H9 (cell line): ENCODE measurements around the gene GRIK4. TPM values are rescaled to one million over a fixed set of nuclear protein-coding genes. Genes with fewer than 3 reads are reported as not detected.

ENCODE experiments used
- DNase-seq: peaks from one replicate; pipeline ENCODE4 v3.0.0-alpha.2; 2017
- H2AFZ ChIP-seq: one replicate; pipeline ENCODE4 v1.6.1; 2013; ENCODE audit warnings: mild to moderate bottlenecking, low read length, control low read depth, moderate library complexity
- H2AK5ac ChIP-seq: 2 replicates; pipeline ENCODE4 v1.6.1; 2013; ENCODE audit warnings: low read length, control low read depth, mixed read lengths; ENCODE audit not compliant: insufficient read length
- H2BK120ac ChIP-seq: one replicate; pipeline ENCODE4 v1.6.1; 2013; ENCODE audit warnings: low read depth, mild to moderate bottlenecking, low read length, control low read depth, inconsistent platforms; ENCODE audit not compliant: poor library complexity, severe bottlenecking
- H2BK12ac ChIP-seq: 2 replicates; pipeline ENCODE4 v1.6.1; 2013; ENCODE audit warnings: low read length, control low read depth, mixed read lengths, low read depth; ENCODE audit not compliant: insufficient read length
- H2BK15ac ChIP-seq: 2 replicates; pipeline ENCODE4 v1.6.1; 2013; ENCODE audit warnings: low read depth, low read length, control low read depth
- H2BK20ac ChIP-seq: one replicate; pipeline ENCODE4 v1.6.1; 2013; ENCODE audit warnings: low read depth, mild to moderate bottlenecking, low read length, control low read depth, inconsistent platforms; ENCODE audit not compliant: poor library complexity, severe bottlenecking
- H2BK5ac ChIP-seq: 2 replicates; pipeline ENCODE4 v1.6.1; 2013; ENCODE audit warnings: low read length, control low read depth, mixed read lengths; ENCODE audit not compliant: insufficient read length
- H3K14ac ChIP-seq: 2 replicates; pipeline ENCODE4 v1.6.1; 2013; ENCODE audit warnings: low read length, control low read depth; ENCODE audit not compliant: insufficient read depth
- H3K18ac ChIP-seq: 2 replicates; pipeline ENCODE4 v1.6.1; 2013; ENCODE audit warnings: low read depth, mild to moderate bottlenecking, mixed read lengths, low read length, control low read depth; ENCODE audit not compliant: insufficient read length
- H3K23ac ChIP-seq: 2 replicates; pipeline ENCODE4 v1.6.1; 2013; ENCODE audit warnings: low read length, control low read depth, mixed read lengths, low read depth; ENCODE audit not compliant: insufficient read length
- H3K23me2 ChIP-seq: 2 replicates; pipeline ENCODE4 v1.6.1; 2013; ENCODE audit warnings: low read depth, mild to moderate bottlenecking, mixed read lengths, low read length, control low read depth; ENCODE audit not compliant: insufficient read length, poor library complexity, severe bottlenecking
- H3K27ac ChIP-seq: 2 replicates; pipeline ENCODE4 v1.5.1; 2013; ENCODE audit warnings: low read length, control low read depth, mixed read lengths, low read depth; ENCODE audit not compliant: insufficient read length
- H3K27me3 ChIP-seq: 2 replicates; pipeline ENCODE4 v1.6.1; 2013; ENCODE audit warnings: low read length, control low read depth, inconsistent platforms; ENCODE audit not compliant: insufficient read depth
- H3K4ac ChIP-seq: 2 replicates; pipeline ENCODE4 v1.6.1; 2013; ENCODE audit warnings: low read depth, mild to moderate bottlenecking, control low read depth, inconsistent platforms, low read length, moderate library complexity
- H3K4me1 ChIP-seq: 2 replicates; pipeline ENCODE4 v1.6.1; 2013; ENCODE audit warnings: low read length, control low read depth, inconsistent platforms; ENCODE audit not compliant: insufficient read depth
- H3K4me2 ChIP-seq: 2 replicates; pipeline ENCODE4 v1.6.1; 2013; ENCODE audit warnings: low read length, control low read depth, mixed read lengths; ENCODE audit not compliant: insufficient read length, insufficient read depth
- H3K56ac ChIP-seq: 2 replicates; pipeline ENCODE4 v1.6.1; 2013; ENCODE audit warnings: low read depth, mild to moderate bottlenecking, mixed read lengths, low read length, control low read depth; ENCODE audit not compliant: insufficient read length
- H3K79me1 ChIP-seq: 2 replicates; pipeline ENCODE4 v1.6.1; 2013; ENCODE audit warnings: low read depth, mild to moderate bottlenecking, moderate library complexity, low read length, control low read depth, inconsistent platforms; ENCODE audit not compliant: insufficient read depth, poor library complexity, severe bottlenecking
- H3K79me2 ChIP-seq: 2 replicates; pipeline ENCODE4 v1.6.1; 2013; ENCODE audit warnings: low read length, control low read depth, inconsistent platforms; ENCODE audit not compliant: insufficient read depth
- H3K9ac ChIP-seq: 2 replicates; pipeline ENCODE4 v1.6.1; 2013; ENCODE audit warnings: low read length, control low read depth, mixed read lengths; ENCODE audit not compliant: insufficient read length; ENCODE audit errors: extremely low read depth
- H3K9me3 ChIP-seq: one replicate; pipeline ENCODE4 v1.6.1; 2013; ENCODE audit warnings: low read depth, low read length, inconsistent platforms; ENCODE audit not compliant: control insufficient read depth
- H3T11ph ChIP-seq: one replicate; pipeline ENCODE4 v1.6.1; 2013; ENCODE audit warnings: mild to moderate bottlenecking, low read length, control low read depth, inconsistent platforms
- H4K20me1 ChIP-seq: one replicate; pipeline ENCODE4 v1.6.1; 2013; ENCODE audit not compliant: control insufficient read depth, insufficient read length, insufficient read depth
- H4K5ac ChIP-seq: 2 replicates; pipeline ENCODE4 v1.6.1; 2013; ENCODE audit warnings: low read depth, mild to moderate bottlenecking, mixed read lengths, low read length, control low read depth; ENCODE audit not compliant: insufficient read length
- H4K8ac ChIP-seq: replicated peaks from 2 replicates; pipeline ENCODE4 v1.6.1; 2013; ENCODE audit warnings: low read length, control low read depth, mixed read lengths, low read depth; ENCODE audit not compliant: insufficient read length
- H4K91ac ChIP-seq: 2 replicates; pipeline ENCODE4 v1.6.1; 2013; ENCODE audit warnings: low read depth, mild to moderate bottlenecking, moderate library complexity, mixed read lengths, low read length, control low read depth; ENCODE audit not compliant: insufficient read length
- H3K27ac Mint-ChIP-seq, 3 experiments: 2 replicates in 2 of 3; 3 replicates in 1 of 3; pipeline ENCODE4 v1.8.0; 2020 to 2021; ENCODE audit warnings: mixed read lengths in 3 of 3, mild to moderate bottlenecking in 1 of 3, moderate library complexity in 1 of 3
- H3K27me3 Mint-ChIP-seq: 2 replicates; pipeline ENCODE4 v1.8.0; 2021; ENCODE audit warnings: low read depth, mild to moderate bottlenecking, moderate library complexity, mixed read lengths
- H3K36me3 Mint-ChIP-seq, 3 experiments: 2 replicates in 2 of 3; 3 replicates in 1 of 3; pipeline ENCODE4 v1.8.0; 2020 to 2021; ENCODE audit warnings: low read depth in 3 of 3, mixed read lengths in 3 of 3; ENCODE audit not compliant: insufficient read depth in 1 of 3
- H3K4me1 Mint-ChIP-seq, 2 experiments: 2 replicates each; pipeline ENCODE4 v1.8.0; 2020; ENCODE audit warnings: mixed read lengths in 2 of 2
- H3K4me3 Mint-ChIP-seq, 2 experiments: 2 replicates in 1 of 2; 3 replicates in 1 of 2; pipeline ENCODE4 v1.8.0; 2020 to 2021; ENCODE audit warnings: mild to moderate bottlenecking in 2 of 2, mixed read lengths in 2 of 2, moderate library complexity in 1 of 2
- H3K9me3 Mint-ChIP-seq, 2 experiments: 2 replicates in 1 of 2; 3 replicates in 1 of 2; pipeline ENCODE4 v1.8.0; 2020; ENCODE audit warnings: mild to moderate bottlenecking in 2 of 2, mixed read lengths in 2 of 2, moderate library complexity in 1 of 2
- WGBS: extraction: QIAGEN DNeasy Blood & Tissue Kit; methylation state at CpG from one replicate; pipeline ENCODE4 v1.1.7; 2013; ENCODE audit warnings: missing lambda C conversion rate, low lambda C conversion rate, mixed read lengths; ENCODE audit not compliant: insufficient read length; ENCODE audit errors: extremely low coverage; 5-methylcytosine and 5-hydroxymethylcytosine counted together
- total RNA-seq: library from RNA; stranded (reverse); gene quantifications from 2 replicates; pipeline ENCODE4 v1.2.1, GENCODE V29; 2021
- TF ChIP-seq, protein P1 (sequence below): fragments of 200-600 bp; sonication (generic); conservative IDR thresholded peaks from 3 replicates; pipeline ENCODE4 v1.8.0; 2021; ENCODE audit warnings: antibody characterized with exemption, mild to moderate bottlenecking

Gene GRIK4
- total RNA-seq, 1 experiment from 2014 or later: 2.3 TPM

DNA sequence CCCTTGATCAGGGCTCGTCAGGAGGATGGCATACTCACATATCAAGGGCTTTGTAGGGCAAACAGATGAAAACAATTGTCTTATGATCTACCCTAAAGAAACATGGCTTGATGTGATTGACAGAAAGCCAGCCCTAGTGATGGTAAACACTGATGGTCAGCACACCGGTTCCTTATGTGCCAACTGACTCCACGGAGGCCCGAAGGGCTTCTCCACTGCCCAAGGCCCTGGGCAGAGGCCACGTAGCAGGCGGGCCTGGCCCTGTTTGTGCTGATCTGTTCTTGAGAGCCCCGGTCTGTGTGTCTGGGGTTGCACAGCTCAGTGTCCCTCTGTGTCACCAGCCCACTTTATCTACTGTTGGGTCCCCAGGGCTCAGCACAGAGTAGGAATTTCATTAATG lies 115.2 kb downstream of the GRIK4 start:
- Histone ChIP-seq H4K20me1 (no peaks in the 10 kb centered on the region), H3K4me1 (no peaks in the 10 kb centered on the region), H3K23ac (no peak overlapping the region), H3K14ac (no peak overlapping the region), H2BK12ac (no peak overlapping the region), H2BK5ac (no peak overlapping the region), H3K27me3 (no peaks in the 10 kb centered on the region), H3K4ac (no peak overlapping the region), H4K8ac (no peak overlapping the region), H3K79me1 (no peaks in the 10 kb centered on the region), H2BK120ac (no peak overlapping the region), H3K9ac (no peak overlapping the region), H2BK20ac (no peak overlapping the region), H3K4me2 (no peak overlapping the region), H3K9me3 (no peaks in the 10 kb centered on the region), H3K56ac (no peak overlapping the region), H3K27ac (no peak overlapping the region), H2BK15ac (no peak overlapping the region), H2AK5ac (no peak overlapping the region), H3K18ac (no peak overlapping the region), H4K5ac (no peak overlapping the region), H4K91ac (no peak overlapping the region), H3T11ph (no peak overlapping the region), H3K79me2 (no peaks in the 10 kb centered on the region), H3K23me2 (no peaks in the 10 kb centered on the region), H2AFZ (no peak overlapping the region)
- Mint-ChIP-seq H3K4me3 (no peak overlapping the region), H3K27ac (no peak overlapping the region), H3K27me3 (peaks cover 32% of the 10 kb centered on the region), H3K36me3 (no peaks in the 10 kb centered on the region), H3K4me1 (peaks cover 0 to 14% of the 10 kb centered on the region in 2 experiments; a peak in 3 of 4 replicates), H3K9me3 (no peaks in the 10 kb centered on the region)
- TF ChIP-seq, protein P1, sequence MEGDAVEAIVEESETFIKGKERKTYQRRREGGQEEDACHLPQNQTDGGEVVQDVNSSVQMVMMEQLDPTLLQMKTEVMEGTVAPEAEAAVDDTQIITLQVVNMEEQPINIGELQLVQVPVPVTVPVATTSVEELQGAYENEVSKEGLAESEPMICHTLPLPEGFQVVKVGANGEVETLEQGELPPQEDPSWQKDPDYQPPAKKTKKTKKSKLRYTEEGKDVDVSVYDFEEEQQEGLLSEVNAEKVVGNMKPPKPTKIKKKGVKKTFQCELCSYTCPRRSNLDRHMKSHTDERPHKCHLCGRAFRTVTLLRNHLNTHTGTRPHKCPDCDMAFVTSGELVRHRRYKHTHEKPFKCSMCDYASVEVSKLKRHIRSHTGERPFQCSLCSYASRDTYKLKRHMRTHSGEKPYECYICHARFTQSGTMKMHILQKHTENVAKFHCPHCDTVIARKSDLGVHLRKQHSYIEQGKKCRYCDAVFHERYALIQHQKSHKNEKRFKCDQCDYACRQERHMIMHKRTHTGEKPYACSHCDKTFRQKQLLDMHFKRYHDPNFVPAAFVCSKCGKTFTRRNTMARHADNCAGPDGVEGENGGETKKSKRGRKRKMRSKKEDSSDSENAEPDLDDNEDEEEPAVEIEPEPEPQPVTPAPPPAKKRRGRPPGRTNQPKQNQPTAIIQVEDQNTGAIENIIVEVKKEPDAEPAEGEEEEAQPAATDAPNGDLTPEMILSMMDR: no peak
- WGBS: no CpG with 5 or more reads among the region's 7 CpGs
- DNase-seq: no peak
